ENCODE measurements around the gene MCRIP2. TPM values are rescaled to one million over a fixed set of nuclear protein-coding genes. Genes with fewer than 3 reads are reported as not detected.

MCRIP2 gene
- total and polyA plus RNA-seq, 9 donors: 7.7 to 18.6 (median 12.5) TPM

GRCh38 chr16:638836-639235 lies 2.8 kb upstream of the MCRIP2 start:
- H3K4me1 ChIP-seq (ENCODE audit: control insufficient read depth, insufficient read depth, low read length): peaks cover 37% of the 10 kb centered on the region
- DNase-seq: no peak
- WGBS (ENCODE audit: insufficient coverage): 60% methylated on average over 3 of the region's 9 CpGs
- no peaks in the 10 kb centered on the region for H3K9me3 ChIP-seq (replicated peaks; ENCODE audit: control insufficient read depth, low read depth, low read length)
- H3K4me3 ChIP-seq (ENCODE audit: low read length): no peak overlapping the region
- H3K27me3 ChIP-seq (ENCODE audit: control insufficient read depth, insufficient read depth, low read length): peaks cover 9% of the 10 kb centered on the region
- H3K27ac ChIP-seq (ENCODE audit: low read length): no peak overlapping the region
- H3K36me3 ChIP-seq (ENCODE audit: control insufficient read depth, insufficient read depth, low read length): peaks cover 9% of the 10 kb centered on the region

- no peak for DNase-seq
- no peaks in the 10 kb centered on the region for H3K9me3 ChIP-seq (replicated peaks; ENCODE audit: control insufficient read depth, low read depth, low read length)
- peaks cover 27% of the 10 kb centered on the region for H3K4me1 ChIP-seq (ENCODE audit: control insufficient read depth, insufficient read depth, low read length)
- H3K36me3 ChIP-seq (ENCODE audit: control insufficient read depth, insufficient read depth, low read length): no peaks in the 10 kb centered on the region
- no peak overlapping the region for H3K27ac ChIP-seq (ENCODE audit: low read length)
- H3K4me3 ChIP-seq (ENCODE audit: low read length): no peak overlapping the region
- WGBS (ENCODE audit: insufficient coverage): 90% methylated on average over 3 of the region's 5 CpGs
- peaks cover 9% of the 10 kb centered on the region for H3K27me3 ChIP-seq (ENCODE audit: control insufficient read depth, insufficient read depth, low read length)
These were observed 1.0 kb upstream of the MCRIP2 start for GRCh38 chr16:640614-641013.

GRCh38 chr16:642189-643049 lies 791 bp downstream of the MCRIP2 start:
- WGBS (ENCODE audit: insufficient coverage): 9% methylated on average over 64 of the region's 72 CpGs
- Histone ChIP-seq H3K9me3 (replicated peaks; ENCODE audit: control insufficient read depth, low read depth, low read length) (no peaks in the 10 kb centered on the region), H3K27ac (ENCODE audit: low read length) (no peak overlapping the region), H3K36me3 (ENCODE audit: control insufficient read depth, insufficient read depth, low read length) (peaks cover 4% of the 10 kb centered on the region), H3K4me1 (ENCODE audit: control insufficient read depth, insufficient read depth, low read length) (peaks cover 26% of the 10 kb centered on the region), H3K27me3 (ENCODE audit: control insufficient read depth, insufficient read depth, low read length) (peaks cover 9% of the 10 kb centered on the region), H3K4me3 (ENCODE audit: low read length) (peak overlapping the region; percentile 41)
- DNase-seq: no peak

- Histone ChIP-seq H3K9me3 (replicated peaks; ENCODE audit: control insufficient read depth, low read depth, low read length) (no peaks in the 10 kb centered on the region), H3K36me3 (ENCODE audit: control insufficient read depth, insufficient read depth, low read length) (peaks cover 4% of the 10 kb centered on the region), H3K4me3 (ENCODE audit: low read length) (peak overlapping the region; percentile 41), H3K27me3 (ENCODE audit: control insufficient read depth, insufficient read depth, low read length) (peaks cover 9% of the 10 kb centered on the region), H3K4me1 (ENCODE audit: control insufficient read depth, insufficient read depth, low read length) (peaks cover 30% of the 10 kb centered on the region), H3K27ac (ENCODE audit: low read length) (no peak overlapping the region)
- DNase-seq: no peak
- 80% methylated on average over 9 of the region's 13 CpGs for WGBS (ENCODE audit: insufficient coverage)
These were observed 1.4 kb downstream of the MCRIP2 start for GRCh38 chr16:643050-643368.

GRCh38 chr16:644556-644955 lies 2.9 kb downstream of the MCRIP2 start:
- Histone ChIP-seq H3K4me1 (ENCODE audit: control insufficient read depth, insufficient read depth, low read length) (peaks cover 35% of the 10 kb centered on the region), H3K4me3 (ENCODE audit: low read length) (no peak overlapping the region), H3K9me3 (replicated peaks; ENCODE audit: control insufficient read depth, low read depth, low read length) (no peaks in the 10 kb centered on the region), H3K27ac (ENCODE audit: low read length) (no peak overlapping the region), H3K36me3 (ENCODE audit: control insufficient read depth, insufficient read depth, low read length) (peaks cover 4% of the 10 kb centered on the region), H3K27me3 (ENCODE audit: control insufficient read depth, insufficient read depth, low read length) (peaks cover 9% of the 10 kb centered on the region)
- no peak for DNase-seq
- WGBS (ENCODE audit: insufficient coverage): 99% methylated on average over 10 of the region's 12 CpGs

- peaks cover 38% of the 10 kb centered on the region for H3K4me1 ChIP-seq (ENCODE audit: control insufficient read depth, insufficient read depth, low read length)
- no peaks in the 10 kb centered on the region for H3K9me3 ChIP-seq (replicated peaks; ENCODE audit: control insufficient read depth, low read depth, low read length)
- H3K36me3 ChIP-seq (ENCODE audit: control insufficient read depth, insufficient read depth, low read length): peaks cover 10% of the 10 kb centered on the region
- 72% methylated on average over 25 of the region's 32 CpGs for WGBS (ENCODE audit: insufficient coverage)
- no peak for DNase-seq
- H3K27ac ChIP-seq (ENCODE audit: low read length): no peak overlapping the region
- peaks cover 9% of the 10 kb centered on the region for H3K27me3 ChIP-seq (ENCODE audit: control insufficient read depth, insufficient read depth, low read length)
- H3K4me3 ChIP-seq (ENCODE audit: low read length): no peak overlapping the region
These were observed 4.4 kb downstream of the MCRIP2 start for GRCh38 chr16:645852-646678.

- Histone ChIP-seq H3K27me3 (ENCODE audit: control insufficient read depth, insufficient read depth, low read length) (peaks cover 9% of the 10 kb centered on the region), H3K4me1 (ENCODE audit: control insufficient read depth, insufficient read depth, low read length) (peaks cover 34% of the 10 kb centered on the region), H3K9me3 (replicated peaks; ENCODE audit: control insufficient read depth, low read depth, low read length) (no peaks in the 10 kb centered on the region), H3K36me3 (ENCODE audit: control insufficient read depth, insufficient read depth, low read length) (peaks cover 14% of the 10 kb centered on the region), H3K27ac (ENCODE audit: low read length) (no peak overlapping the region), H3K4me3 (ENCODE audit: low read length) (no peak overlapping the region)
- WGBS (ENCODE audit: insufficient coverage): 80% methylated on average over 13 of the region's 22 CpGs
- no peak for DNase-seq
These were observed 5.1 kb downstream of the MCRIP2 start for GRCh38 chr16:646679-647172.

- peaks cover 9% of the 10 kb centered on the region for H3K27me3 ChIP-seq (ENCODE audit: control insufficient read depth, insufficient read depth, low read length)
- H3K4me1 ChIP-seq (ENCODE audit: control insufficient read depth, insufficient read depth, low read length): peaks cover 33% of the 10 kb centered on the region
- WGBS (ENCODE audit: insufficient coverage): 88% methylated on average over 20 of the region's 25 CpGs
- peaks cover 17% of the 10 kb centered on the region for H3K36me3 ChIP-seq (ENCODE audit: control insufficient read depth, insufficient read depth, low read length)
- no peak overlapping the region for H3K27ac ChIP-seq (ENCODE audit: low read length)
- no peaks in the 10 kb centered on the region for H3K9me3 ChIP-seq (replicated peaks; ENCODE audit: control insufficient read depth, low read depth, low read length)
- H3K4me3 ChIP-seq (ENCODE audit: low read length): no peak overlapping the region
- DNase-seq: no peak
These were observed 5.7 kb downstream of the MCRIP2 start for GRCh38 chr16:647173-647902.

- DNase-seq: no peak
These were observed 6.6 kb downstream of the MCRIP2 start for GRCh38 chr16:648071-648780.

More at GRCh38 chr16:648071-648780, 6.6 kb downstream of the MCRIP2 start:
- WGBS (ENCODE audit: insufficient coverage): 20% methylated on average over 20 of the region's 24 CpGs
- Histone ChIP-seq H3K9me3 (replicated peaks; ENCODE audit: control insufficient read depth, low read depth, low read length) (no peaks in the 10 kb centered on the region), H3K27ac (ENCODE audit: low read length) (peak overlapping the region; percentile 82), H3K36me3 (ENCODE audit: control insufficient read depth, insufficient read depth, low read length) (peaks cover 22% of the 10 kb centered on the region), H3K4me3 (ENCODE audit: low read length) (peak overlapping the region; percentile 71), H3K27me3 (ENCODE audit: control insufficient read depth, insufficient read depth, low read length) (no peaks in the 10 kb centered on the region), H3K4me1 (ENCODE audit: control insufficient read depth, insufficient read depth, low read length) (peaks cover 27% of the 10 kb centered on the region)

Measured in muscle of leg (tissue), 11 donors.